ENCODE measurements around the gene TTC31. TPM values are rescaled to one million over a fixed set of nuclear protein-coding genes. Genes with fewer than 3 reads are reported as not detected.

TTC31 gene
- total RNA-seq, 2 experiments from 2014 or later, result 20.6 to 26.1 TPM

DNA sequence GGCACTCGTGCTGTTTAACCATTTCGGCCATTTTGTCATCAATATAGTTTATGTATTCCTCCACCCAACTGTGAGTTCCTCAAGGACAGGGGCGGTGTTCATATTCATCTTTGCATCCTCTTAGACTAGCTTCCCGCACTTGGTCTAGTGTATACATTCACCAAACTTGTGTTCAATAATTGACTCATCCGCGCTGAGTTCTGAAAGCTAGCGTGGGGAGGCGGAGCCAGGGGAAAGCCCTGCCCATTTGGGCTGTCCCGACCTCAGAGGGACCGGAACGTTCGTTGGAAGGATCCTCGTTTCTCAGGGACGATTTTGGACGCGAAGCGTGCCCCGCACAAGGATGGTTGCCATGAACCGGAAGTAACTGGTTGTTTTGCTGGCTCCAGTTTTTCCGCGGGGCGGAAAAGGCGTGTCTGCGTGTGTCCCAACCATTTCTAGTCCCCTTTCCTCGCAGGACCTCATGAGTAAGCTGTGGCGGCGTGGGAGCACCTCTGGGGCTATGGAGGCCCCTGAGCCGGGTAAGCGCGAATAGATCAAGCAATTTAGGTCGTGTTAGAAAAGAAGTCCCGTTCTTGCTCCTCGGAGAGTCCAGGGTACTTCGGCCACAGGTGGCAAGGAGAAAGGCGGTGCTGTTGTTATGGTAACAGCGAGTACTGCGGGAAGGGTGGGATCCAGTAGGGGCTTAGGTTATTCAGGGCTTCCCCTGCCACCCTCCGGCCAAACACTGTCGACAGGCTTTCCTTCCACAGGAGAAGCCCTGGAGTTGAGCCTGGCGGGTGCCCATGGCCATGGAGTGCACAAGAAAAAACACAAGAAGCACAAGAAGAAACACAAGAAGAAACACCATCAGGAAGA, 28.0 kb upstream of the TTC31 start, which contains the start of gene INO80B:
Gene INO80B, plus strand, starts transcription at position 434 of the 858 bp plus-strand sequence. Its CDS starts 30 bp downstream, at position 464.
- peak within 1 kb of the TSS; percentile 89 for H3K4me3 ChIP-seq (ENCODE audit: low read length)
- H3K9me3 ChIP-seq (ENCODE audit: control insufficient read depth in 1 of 2, insufficient read depth in 1 of 2, low read length in 2 of 2), result no peaks in the 10 kb centered on the region
- H3K9me3 Mint-ChIP-seq, result no peaks in the 10 kb centered on the region
- no peaks in the 10 kb centered on the region for H3K27me3 Mint-ChIP-seq
- intact Hi-C loops (cut with DNase I, micrococcal nuclease), result loop anchor here (1.0 to 10.0 kb wide), 8 partner anchors 17 to 1220 kb away; partner anchors contain the start of genes C2orf81 (in 2 of the 2), CCDC142 (in 2 of the 2), CCT7 (in 2 of the 2) and PRADC1 (in 2 of the 2)
- TF ChIP-seq, protein P1, sequence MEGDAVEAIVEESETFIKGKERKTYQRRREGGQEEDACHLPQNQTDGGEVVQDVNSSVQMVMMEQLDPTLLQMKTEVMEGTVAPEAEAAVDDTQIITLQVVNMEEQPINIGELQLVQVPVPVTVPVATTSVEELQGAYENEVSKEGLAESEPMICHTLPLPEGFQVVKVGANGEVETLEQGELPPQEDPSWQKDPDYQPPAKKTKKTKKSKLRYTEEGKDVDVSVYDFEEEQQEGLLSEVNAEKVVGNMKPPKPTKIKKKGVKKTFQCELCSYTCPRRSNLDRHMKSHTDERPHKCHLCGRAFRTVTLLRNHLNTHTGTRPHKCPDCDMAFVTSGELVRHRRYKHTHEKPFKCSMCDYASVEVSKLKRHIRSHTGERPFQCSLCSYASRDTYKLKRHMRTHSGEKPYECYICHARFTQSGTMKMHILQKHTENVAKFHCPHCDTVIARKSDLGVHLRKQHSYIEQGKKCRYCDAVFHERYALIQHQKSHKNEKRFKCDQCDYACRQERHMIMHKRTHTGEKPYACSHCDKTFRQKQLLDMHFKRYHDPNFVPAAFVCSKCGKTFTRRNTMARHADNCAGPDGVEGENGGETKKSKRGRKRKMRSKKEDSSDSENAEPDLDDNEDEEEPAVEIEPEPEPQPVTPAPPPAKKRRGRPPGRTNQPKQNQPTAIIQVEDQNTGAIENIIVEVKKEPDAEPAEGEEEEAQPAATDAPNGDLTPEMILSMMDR (IDR thresholded peaks at IDR 0.05), result no peak
- ChIA-PET POLR2A (interaction anchor here (0.6 to 6.5 kb wide), 17 partner anchors 10 to 718 kb away, joined by 3 to 225 read pairs (median 5); partner anchors contain the start of genes AUP1, C2orf81, CCDC142 and DQX1), CTCF (interaction anchor here (0.6 to 6.2 kb wide), 9 partner anchors 11 to 631 kb away, joined by 3 to 61 read pairs (median 4); partner anchors contain the start of genes C2orf81, CCDC142, MOGS and MRPL53)
- H3K4me1 Mint-ChIP-seq (ENCODE audit: low read depth), result peaks cover 67% of the 10 kb centered on the region
- DNase-seq (peak; percentile 94 to 99 (median 96)), ATAC-seq (ENCODE audit: poor library complexity) (peak; percentile 37)
- peak within 1 kb of the TSS; percentile 65 to 71 for H3K27ac ChIP-seq (ENCODE audit: low read depth in 1 of 2, low read length in 2 of 2)
- H3K36me3 Mint-ChIP-seq (ENCODE audit: low read depth), result peaks cover 30% of the 10 kb centered on the region
- H3K4me3 Mint-ChIP-seq, result peak within 1 kb of the TSS; percentile 95
- H3K36me3 ChIP-seq (ENCODE audit: insufficient read depth, low read length), result no peaks in the 10 kb centered on the region
- peaks cover 57% of the 10 kb centered on the region for H3K4me1 ChIP-seq (ENCODE audit: insufficient read depth, low read length)
- no peaks in the 10 kb centered on the region for H3K27me3 ChIP-seq (ENCODE audit: control insufficient read depth in 1 of 2, insufficient read depth in 2 of 2, low read length in 2 of 2)
- peak within 1 kb of the TSS; percentile 98 for H3K27ac Mint-ChIP-seq

DNA sequence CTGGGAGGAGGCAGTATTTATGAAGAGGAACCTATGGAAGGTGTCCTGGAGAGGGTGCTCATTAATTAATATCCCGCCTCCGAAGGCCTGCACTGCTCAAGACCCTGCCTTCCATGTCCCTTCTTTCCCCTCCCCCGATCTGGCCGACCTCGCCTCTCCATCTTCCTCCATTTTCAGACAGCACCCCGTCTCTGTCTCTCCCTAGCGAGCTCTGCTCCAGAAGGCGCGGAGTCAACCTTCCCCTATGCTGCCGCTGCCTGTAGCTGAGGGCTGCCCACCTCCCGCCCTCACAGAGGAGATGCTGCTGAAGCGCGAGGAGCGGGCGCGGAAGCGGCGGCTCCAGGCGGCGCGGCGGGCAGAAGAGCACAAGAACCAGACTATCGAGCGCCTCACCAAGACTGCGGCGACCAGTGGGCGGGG, 25.7 kb upstream of the TTC31 start:
- H3K27ac Mint-ChIP-seq, result peak overlapping the region; percentile 98
- H3K4me1 Mint-ChIP-seq (ENCODE audit: low read depth), result peaks cover 69% of the 10 kb centered on the region
- H3K27me3 ChIP-seq (ENCODE audit: control insufficient read depth in 1 of 2, insufficient read depth in 2 of 2, low read length in 2 of 2), result no peaks in the 10 kb centered on the region
- TF ChIP-seq, protein P1 (IDR thresholded peaks at IDR 0.05), result no peak
- H3K9me3 Mint-ChIP-seq, result no peaks in the 10 kb centered on the region
- intact Hi-C loops (cut with DNase I, micrococcal nuclease), result loop anchor here (2.0 to 10.0 kb wide), 3 partner anchors 52 to 1222 kb away; partner anchors contain the start of genes CCT7 (in 2 of the 2), PRADC1 (in 2 of the 2) and TPRKB (in 1 of the 2)
- peak overlapping the region; percentile 96 for H3K4me3 ChIP-seq (ENCODE audit: low read length)
- H3K27ac ChIP-seq (ENCODE audit: low read depth in 1 of 2, low read length in 2 of 2), result peak overlapping the region; percentile 100
- ChIA-PET CTCF (interaction anchor here (1.1 to 6.2 kb wide), 4 partner anchors 17 to 66 kb away, joined by 3 to 61 read pairs (median 6); partner anchors contain the start of genes CCDC142 and TTC31), POLR2A (interaction anchor here (0.8 to 6.5 kb wide), 17 partner anchors 13 to 1223 kb away, joined by 3 to 225 read pairs (median 6); partner anchors contain the start of genes AUP1, C2orf81, CCDC142 and CCT7)
- H3K4me3 Mint-ChIP-seq, result peak overlapping the region; percentile 95
- H3K27me3 Mint-ChIP-seq, result no peaks in the 10 kb centered on the region
- H3K36me3 ChIP-seq (ENCODE audit: insufficient read depth, low read length), result peaks cover 13% of the 10 kb centered on the region
- H3K36me3 Mint-ChIP-seq (ENCODE audit: low read depth), result peaks cover 30% of the 10 kb centered on the region
- peaks cover 54% of the 10 kb centered on the region for H3K4me1 ChIP-seq (ENCODE audit: insufficient read depth, low read length)
- ATAC-seq (ENCODE audit: poor library complexity) (peak; percentile 9), DNase-seq (no peak)
- no peaks in the 10 kb centered on the region for H3K9me3 ChIP-seq (ENCODE audit: control insufficient read depth in 1 of 2, insufficient read depth in 1 of 2, low read length in 2 of 2)

DNA sequence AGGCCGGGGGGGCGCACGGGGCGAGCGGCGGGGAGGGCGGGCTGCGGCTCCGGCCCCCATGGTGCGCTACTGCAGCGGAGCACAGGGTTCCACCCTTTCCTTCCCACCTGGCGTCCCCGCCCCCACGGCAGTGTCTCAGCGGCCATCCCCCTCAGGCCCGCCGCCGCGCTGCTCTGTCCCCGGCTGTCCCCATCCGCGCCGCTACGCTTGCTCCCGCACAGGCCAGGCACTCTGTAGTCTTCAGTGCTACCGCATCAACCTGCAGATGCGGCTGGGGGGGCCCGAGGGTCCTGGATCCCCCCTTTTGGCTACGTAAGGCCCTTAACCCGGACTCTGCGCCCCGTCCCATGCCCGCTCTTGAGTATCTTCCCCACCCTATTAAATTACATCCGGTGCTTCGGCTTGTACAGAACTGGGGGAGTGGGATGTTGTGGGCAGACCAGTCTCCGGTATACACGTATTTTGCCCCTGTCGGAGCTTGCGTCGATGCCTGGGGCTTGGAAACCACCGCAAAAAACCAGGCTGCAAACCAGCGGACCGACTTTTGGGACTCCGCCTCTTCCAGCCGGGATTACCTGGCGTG, 25.2 kb upstream of the TTC31 start:
- Mint-ChIP-seq H3K27ac (peak overlapping the region; percentile 98), H3K27me3 (no peaks in the 10 kb centered on the region), H3K4me1 (ENCODE audit: low read depth) (peaks cover 64% of the 10 kb centered on the region), H3K4me3 (peak overlapping the region; percentile 95), H3K36me3 (ENCODE audit: low read depth) (peaks cover 32% of the 10 kb centered on the region), H3K9me3 (no peaks in the 10 kb centered on the region)
- H3K36me3 ChIP-seq (ENCODE audit: insufficient read depth, low read length), result peaks cover 18% of the 10 kb centered on the region
- peak overlapping the region; percentile 96 for H3K4me3 ChIP-seq (ENCODE audit: low read length)
- H3K27ac ChIP-seq (ENCODE audit: low read depth in 1 of 2, low read length in 2 of 2), result peak overlapping the region; percentile 100
- ChIA-PET CTCF (interaction anchor here (0.9 to 6.2 kb wide), 5 partner anchors 14 to 75 kb away, joined by 3 to 61 read pairs (median 5); partner anchors contain the start of genes CCDC142, MRPL53 and TTC31), POLR2A (interaction anchor here (0.9 to 6.5 kb wide), 29 partner anchors 13 to 1224 kb away, joined by 3 to 225 read pairs (median 5); partner anchors contain the start of genes AUP1, C2orf81, CCDC142 and CCT7)
- TF ChIP-seq, protein P1 (IDR thresholded peaks at IDR 0.05), result no peak
- H3K9me3 ChIP-seq (ENCODE audit: control insufficient read depth in 1 of 2, insufficient read depth in 1 of 2, low read length in 2 of 2), result no peaks in the 10 kb centered on the region
- no peaks in the 10 kb centered on the region for H3K27me3 ChIP-seq (ENCODE audit: control insufficient read depth in 1 of 2, insufficient read depth in 2 of 2, low read length in 2 of 2)
- DNase-seq (peak; percentile 66 to 91 (median 79)), ATAC-seq (ENCODE audit: poor library complexity) (peak; percentile 59)
- peaks cover 49% of the 10 kb centered on the region for H3K4me1 ChIP-seq (ENCODE audit: insufficient read depth, low read length)
- intact Hi-C loops (cut with DNase I, micrococcal nuclease), result loop anchor here (1.0 to 10.0 kb wide), 5 partner anchors 15 to 1223 kb away; partner anchors contain the start of genes CCT7 (in 2 of the 2), PRADC1 (in 2 of the 2), MRPL53 (in 1 of the 2) and TPRKB (in 1 of the 2)
